ENCODE measurements around the gene EFHD1.
A peak's percentile ranks its signal among the peaks of the same experiment; 100 is the strongest.

Gene EFHD1, protein sequence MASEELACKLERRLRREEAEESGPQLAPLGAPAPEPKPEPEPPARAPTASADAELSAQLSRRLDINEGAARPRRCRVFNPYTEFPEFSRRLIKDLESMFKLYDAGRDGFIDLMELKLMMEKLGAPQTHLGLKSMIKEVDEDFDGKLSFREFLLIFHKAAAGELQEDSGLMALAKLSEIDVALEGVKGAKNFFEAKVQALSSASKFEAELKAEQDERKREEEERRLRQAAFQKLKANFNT

DNA sequence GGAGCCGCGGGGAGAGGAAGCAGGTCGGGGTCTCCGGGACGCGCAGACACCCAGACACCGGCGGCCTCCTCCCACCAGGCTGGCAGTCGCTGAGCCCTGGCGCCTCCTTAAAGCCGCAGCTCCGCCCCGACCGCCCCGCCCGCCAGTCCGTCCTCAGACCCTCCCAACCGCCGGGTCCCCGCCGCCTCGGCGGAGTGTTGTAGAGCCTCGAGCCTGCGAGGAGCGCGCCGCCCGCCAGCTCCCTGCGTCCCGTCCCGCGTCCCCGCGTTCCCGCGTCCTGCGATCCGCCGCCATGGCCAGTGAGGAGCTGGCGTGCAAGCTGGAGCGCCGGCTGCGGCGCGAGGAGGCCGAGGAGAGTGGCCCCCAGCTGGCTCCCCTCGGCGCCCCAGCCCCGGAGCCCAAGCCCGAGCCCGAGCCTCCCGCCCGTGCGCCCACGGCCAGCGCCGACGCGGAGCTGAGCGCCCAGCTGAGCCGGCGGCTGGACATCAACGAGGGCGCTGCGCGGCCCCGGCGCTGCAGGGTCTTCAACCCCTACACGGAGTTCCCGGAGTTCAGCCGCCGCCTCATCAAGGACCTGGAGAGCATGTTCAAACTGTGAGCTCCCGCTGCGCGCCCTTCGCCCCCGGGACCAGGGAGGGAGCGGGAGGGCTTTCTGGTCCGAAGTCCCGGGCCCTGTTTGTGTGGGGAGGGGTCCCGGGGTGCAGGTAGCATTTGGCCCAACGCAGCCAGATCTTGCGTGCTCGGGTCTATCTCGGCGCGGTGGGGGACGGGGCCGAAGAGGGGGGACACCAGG lies at the start of gene EFHD1:
Gene EFHD1 (plus strand): TSS at position 192 of the 793 bp plus-strand sequence. CDS start 101 bp downstream, at position 293.
- peak; percentile 12 for DNase-seq (ENCODE audit: low read depth)

DNA sequence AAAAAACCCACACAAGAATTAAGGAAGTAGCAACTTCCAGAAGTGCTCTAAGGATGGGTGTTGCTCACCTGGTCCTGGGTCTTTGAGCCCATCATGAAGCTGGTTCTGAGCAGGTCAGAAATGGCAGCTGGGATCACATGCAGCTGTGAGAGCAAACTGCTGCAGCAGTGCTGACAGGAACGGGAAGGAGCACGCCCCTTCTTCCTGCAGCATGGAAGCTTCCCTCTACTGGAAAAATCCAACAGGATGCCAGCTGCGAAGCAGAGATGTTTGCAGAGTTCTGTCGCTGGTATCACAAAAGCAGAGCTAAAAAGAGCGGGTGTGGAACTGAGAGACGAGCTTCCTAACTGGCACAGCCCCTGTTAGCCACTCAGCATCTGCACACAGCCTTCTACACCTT lies 49.2 kb upstream of the EFHD1 start:
- no peak for DNase-seq (ENCODE audit: low read depth)

DNA sequence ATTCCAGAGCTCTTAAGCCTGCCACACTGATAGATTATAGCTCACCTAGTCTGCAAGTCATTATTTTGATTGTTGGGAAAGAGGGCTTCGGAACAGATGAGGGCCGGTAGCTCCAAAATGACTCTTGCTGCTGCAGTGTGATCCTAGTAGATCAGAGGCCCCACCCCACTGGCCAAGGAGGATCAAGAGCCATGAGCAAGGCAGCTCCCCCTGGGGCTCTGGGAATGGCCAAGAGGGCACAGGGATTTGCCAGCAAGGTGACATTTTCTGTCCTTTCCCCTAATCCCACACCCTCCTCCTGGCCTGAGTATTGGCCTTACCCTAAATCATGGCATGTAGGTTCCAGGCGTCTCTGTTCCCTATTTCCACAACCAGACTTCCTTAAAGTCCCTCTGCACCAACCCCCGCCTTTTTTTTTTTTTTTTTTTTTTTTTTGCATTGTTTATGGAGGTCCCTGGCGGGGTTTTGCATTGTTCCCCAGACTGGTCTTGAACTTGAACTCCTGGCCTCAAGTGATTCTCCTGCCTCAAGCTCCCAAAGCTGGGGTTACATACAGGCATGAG lies 46.4 kb upstream of the EFHD1 start:
- no peak for DNase-seq (ENCODE audit: low read depth)

DNA sequence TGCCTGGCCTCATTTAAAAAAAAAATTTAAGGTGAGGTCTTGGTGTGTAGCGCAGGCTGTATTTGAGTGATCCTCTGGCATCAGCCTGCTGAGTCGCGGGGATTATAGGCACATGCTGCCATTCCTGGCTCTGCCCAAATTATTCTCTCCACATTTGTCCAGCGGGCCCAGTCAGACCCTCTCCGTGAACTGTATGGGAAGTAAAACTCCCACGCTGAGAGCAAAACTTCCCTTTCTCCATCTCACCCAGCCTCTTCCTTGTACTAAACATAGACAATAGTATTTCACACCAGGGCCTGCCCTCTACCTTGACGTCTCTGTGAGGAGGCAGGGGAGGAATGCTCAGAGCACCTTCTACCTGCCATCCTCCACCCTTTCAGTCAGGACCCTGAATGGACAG lies 45.9 kb upstream of the EFHD1 start:
- DNase-seq (ENCODE audit: low read depth) = no peak

DNA sequence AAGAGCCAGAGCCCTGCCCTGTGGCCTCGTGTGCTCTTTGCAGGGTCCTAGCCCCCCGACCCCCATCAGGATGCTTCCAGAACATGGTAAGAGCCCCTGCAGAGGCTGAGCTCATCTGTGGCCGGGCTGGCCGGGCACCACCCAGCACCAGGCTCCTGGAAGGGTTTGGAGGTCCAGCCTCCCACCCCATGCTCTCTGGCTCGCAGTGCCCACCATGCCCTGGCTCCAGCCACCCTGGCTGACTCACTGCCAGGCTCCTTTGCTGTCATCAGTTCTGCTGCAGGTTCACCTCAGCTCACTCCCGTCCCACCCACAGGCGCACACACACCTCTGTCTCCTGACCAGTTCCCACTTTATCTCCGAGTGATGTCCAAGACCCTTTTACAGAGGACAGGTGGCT lies 45.4 kb upstream of the EFHD1 start:
- no peak for DNase-seq (ENCODE audit: low read depth)

DNA sequence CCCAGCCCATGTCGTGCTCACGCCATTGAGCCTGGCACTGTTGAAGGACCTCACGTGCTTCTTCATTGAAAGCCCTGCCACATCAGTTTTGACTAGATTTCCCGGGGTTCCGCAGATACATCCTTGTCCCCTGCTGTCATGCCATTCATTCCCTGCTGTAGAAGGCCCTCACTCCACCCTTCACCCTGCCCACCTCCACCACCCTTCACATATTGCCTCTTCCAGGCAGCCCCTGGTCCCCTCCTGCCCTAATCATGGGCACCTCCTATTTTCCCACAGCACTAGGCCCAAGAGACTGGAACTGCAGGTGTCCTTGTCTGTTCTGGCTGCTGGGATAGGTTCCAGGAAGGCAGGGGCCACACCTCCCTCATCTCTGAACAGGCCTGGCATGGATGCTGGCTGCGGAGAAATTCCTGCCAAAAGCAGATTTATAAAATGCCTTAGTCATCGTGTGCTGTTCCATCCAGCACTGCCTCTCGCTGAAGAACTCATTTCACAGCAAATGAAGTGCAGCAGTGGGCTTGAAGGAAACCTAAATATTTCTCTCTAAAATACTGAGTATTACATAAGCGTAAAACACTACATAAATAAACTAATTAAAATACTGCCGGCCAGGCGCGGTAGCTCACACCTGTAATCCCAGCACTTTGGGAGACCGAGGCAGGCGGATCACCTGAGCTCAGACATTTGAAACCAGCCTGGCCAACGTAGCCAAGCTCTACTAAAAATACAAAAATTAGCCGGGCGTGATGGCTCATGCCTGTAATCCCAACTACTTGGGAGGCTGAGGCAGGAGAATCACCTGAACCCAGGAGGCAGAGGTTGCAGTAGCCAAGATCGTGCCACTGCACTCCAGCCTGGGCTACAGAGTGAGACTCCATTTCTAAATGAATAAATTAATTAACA lies 44.5 kb upstream of the EFHD1 start:
- DNase-seq (ENCODE audit: low read depth) = no peak

DNA sequence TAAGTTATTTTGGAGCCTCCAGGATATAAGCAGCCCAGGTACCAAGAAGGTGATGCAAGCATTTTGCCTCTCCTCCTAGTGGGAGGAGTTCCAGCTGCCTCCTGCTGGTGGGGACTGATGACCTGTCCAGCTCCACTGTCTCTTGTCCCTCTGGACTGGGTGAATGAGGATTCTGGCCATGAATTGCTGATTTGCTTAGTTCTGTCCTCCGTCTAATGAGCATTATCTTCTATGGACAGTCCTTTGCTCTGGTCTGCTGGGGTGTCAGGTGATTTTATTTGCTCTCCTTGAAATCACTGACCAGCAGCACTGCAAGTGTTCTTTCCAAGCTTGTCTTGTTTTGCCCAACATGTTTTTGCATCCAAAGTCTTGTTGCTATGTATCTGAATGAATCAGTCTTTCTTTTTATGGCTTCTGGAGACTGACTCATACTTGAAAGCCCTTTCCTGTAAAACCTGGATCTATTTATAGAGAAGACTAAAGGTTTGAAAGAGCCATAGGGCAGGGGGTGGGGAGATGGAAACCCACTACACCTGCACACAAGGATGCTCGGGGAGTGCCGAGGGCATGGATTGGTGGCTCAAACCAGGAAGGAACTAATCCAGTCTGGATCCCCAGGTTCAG lies 40.5 kb upstream of the EFHD1 start:
- DNase-seq (ENCODE audit: low read depth) = no peak

DNA sequence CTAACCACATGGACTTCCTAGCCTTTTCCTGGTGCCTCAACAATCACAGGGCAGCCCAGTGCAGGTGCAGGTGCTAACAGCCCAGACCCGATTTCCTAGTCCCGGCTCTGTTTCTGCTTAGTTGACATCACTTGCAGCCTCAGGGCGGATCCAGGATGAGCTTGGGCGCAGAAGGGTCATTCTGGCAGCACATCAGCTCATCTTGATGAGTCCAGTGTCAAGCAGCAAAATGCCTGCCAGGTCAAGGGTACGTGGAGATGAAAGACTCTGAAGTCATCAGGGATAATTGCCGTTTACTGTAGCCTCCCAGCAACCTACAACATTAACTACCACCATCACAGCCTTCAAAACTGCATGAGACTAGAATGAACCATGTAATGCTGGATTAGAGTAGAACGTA lies 39.4 kb upstream of the EFHD1 start:
- no peak for DNase-seq (ENCODE audit: low read depth)

DNA sequence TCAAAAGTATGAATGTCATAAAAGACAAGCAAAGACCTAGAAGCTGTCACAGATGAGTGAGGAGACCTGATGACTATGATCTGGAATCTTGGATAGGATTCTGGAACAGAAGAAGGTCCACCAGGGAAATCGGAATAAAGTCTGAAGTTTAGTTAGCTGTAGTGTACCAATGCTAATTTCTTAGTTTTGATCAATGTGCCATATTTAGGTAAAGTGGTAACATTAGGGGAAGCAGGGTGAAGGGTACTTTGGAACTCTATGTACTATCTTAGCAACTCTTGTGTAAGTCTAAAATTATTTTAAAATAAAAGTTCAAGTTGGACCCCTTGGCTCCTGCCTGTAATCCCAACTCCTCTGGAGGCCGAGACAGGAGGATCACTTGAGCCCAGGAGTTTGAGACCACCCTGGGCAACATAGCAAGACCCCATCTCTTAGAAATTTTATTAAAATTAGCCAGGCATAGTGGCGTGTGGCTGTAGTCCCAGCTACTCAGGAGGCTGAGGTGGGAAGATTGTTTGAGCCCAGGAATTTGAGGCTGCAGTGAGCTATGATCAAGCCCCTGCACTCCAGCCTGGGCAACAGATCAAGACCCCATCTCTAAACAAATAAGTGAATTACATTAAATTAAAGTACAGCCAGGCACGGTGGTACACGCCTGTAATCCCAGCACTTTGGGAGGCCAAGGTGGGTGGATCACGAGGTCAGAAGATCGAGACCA lies 35.9 kb upstream of the EFHD1 start:
- DNase-seq (ENCODE audit: low read depth) = no peak

DNA sequence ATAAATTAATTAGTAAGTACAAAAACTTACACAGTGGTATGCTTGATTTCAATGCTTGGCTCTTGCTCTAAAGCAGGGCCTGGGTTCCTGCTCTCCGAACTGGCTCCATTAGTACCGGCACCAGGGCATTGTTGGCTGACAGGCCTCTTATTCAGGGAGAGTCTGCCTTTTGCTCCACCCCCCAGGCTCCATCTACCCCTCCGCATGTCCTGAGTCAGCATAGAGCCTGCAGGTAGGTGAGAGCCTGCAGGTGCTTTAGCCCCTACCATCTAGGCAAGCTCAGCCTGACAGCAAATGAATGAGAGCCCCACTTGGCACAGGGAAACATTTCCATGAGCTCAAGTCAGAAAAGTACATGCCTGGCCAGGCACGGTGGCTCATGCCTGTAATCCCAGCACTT lies 35.1 kb upstream of the EFHD1 start:
- no peak for DNase-seq (ENCODE audit: low read depth)

DNA sequence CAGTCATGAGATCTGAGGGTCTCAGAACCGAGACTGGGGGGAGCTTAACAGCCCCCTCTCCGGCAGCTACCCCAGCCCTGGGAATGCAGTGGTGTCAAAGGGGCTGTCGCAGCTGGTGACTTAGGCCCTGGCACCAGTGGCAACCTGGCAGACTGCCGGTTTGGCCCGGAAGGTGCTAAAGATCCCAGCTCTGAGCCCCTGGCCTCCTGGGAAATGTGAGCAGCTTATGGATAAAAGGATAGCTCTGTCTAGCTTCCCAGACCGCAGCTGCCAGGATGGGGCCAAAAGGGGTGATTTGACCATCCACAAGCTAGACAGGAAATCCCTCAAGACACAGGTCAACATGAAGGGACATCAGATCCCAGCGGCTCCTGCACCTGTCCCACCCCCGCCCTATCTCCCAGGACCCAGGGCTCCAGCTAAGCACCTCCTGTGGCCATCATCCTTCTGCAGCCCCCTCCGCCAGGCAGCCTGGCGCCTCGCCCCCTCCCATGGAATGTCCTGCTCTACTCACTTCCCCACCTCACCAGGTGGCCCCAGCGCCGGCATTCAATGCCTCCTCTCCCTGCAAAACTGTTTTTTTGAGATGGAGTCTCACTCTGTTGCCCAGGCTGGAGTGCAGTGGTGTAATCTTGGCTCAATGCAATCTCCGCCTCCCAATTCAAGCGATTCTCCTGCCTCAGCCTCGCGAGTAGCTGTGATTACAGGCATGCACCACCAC lies 33.2 kb upstream of the EFHD1 start:
- no peak for DNase-seq (ENCODE audit: low read depth)

DNA sequence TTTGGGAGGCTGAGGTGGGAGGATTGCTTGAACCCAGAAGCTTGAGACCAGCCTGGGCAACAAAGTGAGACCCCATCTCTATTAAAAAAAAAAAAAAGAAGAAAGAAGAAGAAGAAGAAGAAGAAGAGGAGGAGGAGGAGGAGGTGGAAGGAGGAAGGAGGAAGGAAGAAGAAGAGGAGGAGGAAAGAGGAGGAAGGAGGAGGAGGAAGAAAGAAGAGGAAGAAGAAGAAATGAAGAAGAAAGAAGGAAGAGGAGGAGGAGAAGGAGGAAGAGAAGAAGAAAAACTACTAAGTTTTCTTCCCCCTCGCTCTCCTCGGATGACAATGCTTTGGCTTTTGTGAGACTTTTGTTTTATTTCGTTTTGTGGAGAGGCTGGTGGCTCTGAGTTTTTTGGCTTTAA lies 30.1 kb upstream of the EFHD1 start:
- DNase-seq (ENCODE audit: low read depth) = no peak

DNA sequence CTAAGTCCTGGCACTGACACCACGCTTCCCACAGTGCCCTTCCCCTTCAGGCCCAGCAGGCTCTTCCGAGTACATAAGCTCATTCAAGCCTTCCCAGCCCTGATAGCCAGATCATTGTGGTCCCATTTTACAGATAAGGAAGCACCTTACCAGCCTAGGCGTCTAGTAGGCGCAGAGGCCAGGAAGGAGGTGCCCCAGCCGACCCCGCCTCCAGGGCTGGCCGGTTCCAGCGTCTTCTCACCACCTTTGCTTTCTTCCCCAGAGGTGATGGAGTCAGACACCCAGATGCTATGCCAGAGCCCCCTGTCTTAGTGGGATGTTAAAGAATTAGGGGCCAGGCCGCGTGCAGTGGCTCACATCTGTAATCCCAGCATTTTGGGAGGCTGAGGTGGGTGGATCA lies 28.9 kb upstream of the EFHD1 start:
- DNase-seq (ENCODE audit: low read depth) = no peak

DNA sequence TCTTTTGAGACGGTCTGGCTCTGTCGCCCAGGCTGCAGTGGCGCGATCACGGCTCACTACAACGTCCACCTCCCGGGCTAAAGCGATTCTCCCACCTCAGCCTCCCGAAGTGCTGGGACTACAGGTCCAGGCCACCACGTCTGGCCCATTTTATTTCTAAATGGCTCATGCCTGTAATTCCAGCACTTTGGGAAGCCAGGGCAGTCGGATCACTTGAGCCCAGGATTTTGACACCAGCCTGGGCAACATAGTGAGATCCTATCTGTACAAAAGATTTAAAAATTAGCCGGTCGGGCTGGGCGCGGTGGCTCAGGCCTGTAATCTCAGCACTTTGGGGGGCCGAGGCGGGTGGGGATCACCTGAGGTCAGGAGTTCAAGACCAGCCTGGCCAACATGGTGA lies 26.4 kb upstream of the EFHD1 start:
- DNase-seq (ENCODE audit: low read depth) = no peak

DNA sequence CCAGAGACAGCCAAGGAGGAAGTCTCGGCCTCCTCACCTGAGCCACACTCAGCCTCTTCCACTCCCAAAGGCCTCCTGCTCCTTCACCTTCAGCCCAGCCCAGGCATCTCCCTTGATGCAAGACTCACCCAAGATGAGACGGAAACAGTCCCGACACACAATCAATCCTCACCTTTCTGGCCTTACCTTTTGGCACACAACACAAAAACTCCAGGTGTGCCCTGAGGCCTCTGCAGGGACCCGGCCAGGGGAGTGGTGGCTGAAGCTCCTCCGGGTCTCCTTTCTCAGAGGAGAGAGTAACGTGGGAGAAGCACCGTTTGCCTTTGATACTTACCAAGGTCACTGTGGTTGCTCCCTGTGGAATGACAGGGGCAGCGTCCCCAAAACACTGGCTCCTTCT lies 23.8 kb upstream of the EFHD1 start:
- no peak for DNase-seq (ENCODE audit: low read depth)

DNA sequence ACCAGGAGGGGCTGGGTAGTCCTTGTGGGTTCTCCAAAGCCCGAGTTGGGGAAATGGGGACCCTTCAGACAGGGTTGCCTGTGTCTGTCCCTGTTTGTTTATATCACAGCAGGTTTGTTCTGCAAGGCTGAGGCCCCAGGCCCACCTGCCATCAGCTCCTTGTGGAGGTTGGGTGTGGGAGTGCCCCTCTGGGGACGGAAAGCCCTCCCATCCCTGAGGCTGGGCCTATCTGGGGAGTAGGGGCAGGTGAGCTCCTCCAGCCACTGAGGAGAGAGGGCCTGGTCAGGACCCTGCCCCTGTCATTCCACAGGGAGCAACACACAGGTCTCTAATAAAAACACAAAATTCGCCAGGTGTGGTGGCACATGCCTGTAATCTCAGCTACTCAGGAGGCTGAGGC lies 23.3 kb upstream of the EFHD1 start:
- no peak for DNase-seq (ENCODE audit: low read depth)

DNA sequence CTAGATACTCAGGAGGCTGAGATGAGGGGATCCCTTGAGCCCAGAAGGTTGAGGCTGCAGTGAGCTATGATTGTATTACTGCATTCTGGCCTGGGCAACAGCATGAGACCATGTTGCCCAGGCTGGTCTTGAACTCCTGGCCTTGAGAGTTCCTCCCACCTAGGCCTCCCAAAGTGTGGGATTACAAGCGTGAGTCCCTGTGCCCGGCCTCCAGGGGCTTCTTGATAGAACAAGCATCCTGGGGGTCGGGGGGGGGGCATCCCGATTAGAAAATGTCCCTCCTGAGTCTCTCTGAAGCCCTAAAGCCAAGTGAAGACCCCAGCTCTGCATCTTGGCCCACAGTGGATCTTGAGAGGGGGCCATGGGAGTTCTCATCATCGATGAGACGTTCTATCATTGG lies 22.3 kb upstream of the EFHD1 start:
- no peak for DNase-seq (ENCODE audit: low read depth)

DNA sequence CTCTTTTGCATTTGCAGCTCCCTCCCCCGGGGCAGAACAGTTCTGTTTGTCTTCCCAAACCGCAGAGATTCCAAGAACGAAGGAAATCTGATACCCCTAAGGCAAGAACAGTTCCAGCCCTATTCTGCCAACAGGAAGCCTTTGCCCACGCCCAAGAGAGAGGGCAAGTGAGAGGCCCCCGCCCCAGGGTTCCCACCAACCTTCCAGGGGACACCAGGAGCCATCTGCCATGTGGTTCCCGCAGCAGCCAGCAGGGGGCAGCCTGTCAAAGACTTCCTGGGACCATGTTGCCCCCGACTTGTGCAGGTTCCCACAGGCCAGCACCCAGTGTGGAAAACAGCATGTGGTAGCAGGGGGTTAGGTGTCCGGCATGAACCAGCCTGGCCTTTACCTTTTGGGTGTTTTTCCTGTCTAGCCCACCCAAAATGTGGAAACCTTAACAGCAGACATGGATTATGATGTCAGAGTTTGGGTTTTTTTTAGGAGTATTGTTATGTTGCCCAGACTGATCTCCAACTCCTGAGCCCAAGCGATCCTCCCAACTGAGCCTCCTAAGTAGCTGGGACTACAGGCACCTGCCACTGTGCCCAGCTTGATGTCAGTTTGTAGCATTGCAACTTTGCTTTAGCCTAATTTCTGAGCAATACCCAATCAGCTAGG lies 21.7 kb upstream of the EFHD1 start:
- DNase-seq (ENCODE audit: low read depth) = peak; percentile 62

DNA sequence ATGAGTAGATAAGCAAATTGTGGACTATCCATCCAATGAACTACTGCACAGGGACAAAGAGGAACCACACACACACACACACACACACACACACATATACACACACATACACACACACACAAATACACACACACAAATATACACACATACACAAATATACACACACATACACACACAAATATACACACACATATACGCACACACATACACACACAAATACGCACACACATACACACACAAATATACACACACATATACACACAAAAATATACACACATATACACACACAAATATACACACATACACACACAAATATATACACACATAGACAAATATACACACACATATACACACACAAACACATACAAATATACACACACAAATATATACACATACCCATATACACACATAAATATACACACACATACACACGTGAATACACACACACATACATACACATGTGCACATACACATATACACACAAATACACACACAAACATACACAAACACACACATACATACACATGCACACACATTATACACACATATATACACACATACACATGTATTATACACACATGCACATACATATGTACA lies 19.8 kb upstream of the EFHD1 start:
- DNase-seq (ENCODE audit: low read depth) = no peak

DNA sequence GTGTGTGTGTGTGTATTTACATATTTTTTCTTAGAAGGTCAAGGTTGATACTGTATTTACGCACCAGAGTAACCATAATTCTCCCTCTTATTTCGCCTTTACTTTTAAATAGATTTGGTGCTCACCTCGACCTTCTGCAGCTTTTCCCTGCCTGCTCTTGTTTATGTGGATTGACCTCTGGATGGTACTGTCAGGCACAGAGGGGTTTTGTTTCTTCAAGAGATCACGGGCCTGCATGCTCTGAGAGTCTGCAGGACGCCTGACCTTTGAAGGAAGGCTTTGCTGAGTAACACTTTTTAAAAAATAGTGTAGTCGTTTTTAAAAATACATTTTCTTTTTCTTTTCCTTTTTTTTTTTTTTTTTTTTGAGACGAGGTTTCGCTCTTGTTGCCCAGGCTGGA lies 18.1 kb upstream of the EFHD1 start:
- no peak for DNase-seq (ENCODE audit: low read depth)

Measured in activated T-cell treated with anti-CD3 and anti-CD28 coated beads for 1 hour (primary cell).